Anterior cingulate cortex (tissue), 58 donors: ENCODE data around the gene OR5K1.

Experiments used
- DNase-seq, 58 donors: peaks; one replicate each; lab custom pipeline; 2025; lab: John Stamatoyannopoulos, UW

The OR5K1 gene

DNA sequence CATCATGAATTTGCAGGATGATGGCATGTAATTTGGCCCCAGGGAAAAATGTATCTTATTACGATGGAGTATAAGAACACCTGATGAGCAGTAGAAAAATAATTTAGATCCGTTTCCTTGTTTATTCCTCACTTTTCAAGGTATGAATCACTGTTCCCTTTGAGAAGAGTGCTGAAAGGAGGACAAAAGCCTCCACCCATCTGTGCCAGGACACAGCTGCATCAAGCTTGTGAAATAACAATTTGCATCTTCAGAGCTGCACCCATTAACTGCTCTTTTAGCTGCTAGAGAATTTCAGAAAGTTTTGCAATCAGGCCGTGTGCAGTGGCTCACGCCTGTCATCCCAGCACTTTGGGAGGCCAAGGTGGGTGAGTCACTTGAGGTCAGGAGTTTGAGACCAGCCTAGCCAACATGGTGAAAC is 50.1 kb downstream of the OR5K1 start:
- DNase-seq = peak in 2 of 58 donors; percentile 7 to 8

DNA sequence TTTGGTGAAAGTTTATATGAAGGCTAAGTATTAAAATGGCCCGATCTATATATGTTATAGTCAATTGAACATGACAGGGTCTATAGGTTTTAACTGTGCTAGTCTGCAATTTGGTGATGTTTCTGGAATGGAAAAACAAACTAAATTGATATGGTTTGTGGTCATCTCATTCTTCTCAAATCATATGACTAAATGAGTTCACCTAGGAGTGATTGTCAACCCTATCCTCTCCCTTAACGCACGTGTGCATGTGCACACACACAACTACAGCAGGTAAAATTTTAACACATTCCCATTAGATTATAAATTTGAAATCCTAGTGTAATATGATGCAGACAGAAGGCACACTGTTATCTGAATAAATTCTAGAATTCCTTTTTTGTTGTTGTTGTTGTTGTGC is 50.7 kb downstream of the OR5K1 start:
- no peak for DNase-seq

DNA sequence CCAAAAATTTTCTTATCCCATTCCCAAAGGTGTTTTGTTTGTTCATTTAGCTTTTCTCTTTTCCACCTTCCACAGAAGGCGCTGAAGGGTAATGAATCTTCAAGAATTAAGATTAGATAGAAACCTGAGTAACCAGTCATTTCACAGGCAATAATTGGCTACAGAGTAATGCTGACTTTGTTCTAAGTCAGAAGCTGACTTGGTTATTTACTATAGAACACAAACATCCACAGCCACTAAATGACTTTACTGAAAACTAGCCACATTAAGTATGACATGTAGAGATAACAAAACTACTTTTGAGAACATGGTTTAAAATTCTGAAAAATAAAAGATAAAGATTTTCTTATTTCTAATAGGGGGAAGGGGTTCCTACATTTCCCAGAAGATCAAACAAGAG is 51.9 kb downstream of the OR5K1 start:
- DNase-seq = no peak

DNA sequence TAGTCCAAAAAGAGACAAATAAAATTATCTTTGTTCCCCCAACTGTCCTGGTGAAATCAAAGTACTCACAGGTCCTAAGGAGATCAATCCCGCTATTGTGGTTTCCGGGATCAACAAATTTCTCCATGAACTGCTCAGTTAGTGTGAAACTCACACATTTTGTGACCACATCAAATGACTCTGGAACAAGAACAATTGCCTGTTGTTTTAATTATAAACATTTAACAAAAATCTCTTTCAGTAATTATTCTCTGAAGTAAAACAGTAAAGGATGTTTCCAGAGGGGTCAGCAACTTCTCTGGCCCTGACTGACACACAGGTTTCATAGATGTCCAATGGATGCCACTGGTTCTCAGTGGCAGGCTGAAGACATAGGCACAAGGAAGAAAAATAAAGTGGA is 55.8 kb downstream of the OR5K1 start:
- DNase-seq = peak in 18 of 58 donors; percentile 2 to 77 (median 32)

DNA sequence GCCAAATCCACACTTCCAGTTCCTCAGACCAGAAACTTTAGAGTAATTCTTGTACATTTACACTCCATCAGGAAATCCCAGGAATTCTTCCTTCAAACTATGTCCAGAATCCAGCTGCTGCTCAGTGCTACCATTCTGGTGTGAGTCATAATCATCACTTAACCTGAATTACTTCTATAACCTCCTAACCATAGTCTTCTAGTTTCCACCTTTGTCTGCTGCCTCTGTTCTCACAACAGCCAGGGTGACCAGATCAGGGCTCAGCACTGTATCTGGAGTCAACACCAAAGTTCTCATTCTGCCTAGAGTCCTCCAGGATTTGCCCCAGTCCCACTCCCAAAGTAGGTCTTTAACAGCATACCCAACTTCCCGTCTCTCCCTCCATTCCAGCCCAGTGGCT is 56.4 kb downstream of the OR5K1 start:
- peak in 2 of 58 donors; percentile 31 to 44 for DNase-seq

DNA sequence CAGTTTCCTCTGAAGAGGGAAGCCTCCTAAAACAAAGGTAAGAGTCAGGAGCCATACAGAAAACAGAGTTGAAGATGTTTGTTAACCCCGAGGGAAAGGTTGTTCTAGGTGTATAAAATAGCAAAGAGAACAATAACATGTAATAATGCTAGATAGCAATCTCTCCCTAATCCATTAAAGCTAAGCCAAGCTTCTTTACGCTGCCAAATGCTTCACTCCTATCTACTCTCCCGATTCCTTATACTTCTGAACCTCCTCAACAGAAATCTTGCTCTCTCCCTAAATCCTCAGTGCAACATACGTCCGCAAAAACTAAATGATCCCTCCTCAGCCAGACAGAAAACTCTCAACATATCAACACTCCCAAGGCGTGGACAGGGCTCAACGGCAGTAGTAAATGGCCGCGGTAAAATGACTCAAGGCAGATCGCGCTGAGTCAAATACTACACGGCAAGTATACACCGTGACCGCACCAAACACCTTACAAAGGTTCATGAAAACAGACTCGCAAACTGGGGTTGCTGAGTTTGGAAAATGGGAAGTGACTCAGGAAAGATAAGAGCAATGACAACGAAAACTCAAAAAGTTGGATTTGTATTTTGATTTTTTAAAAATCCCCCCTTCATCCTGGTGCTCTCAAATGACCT is 59.0 kb downstream of the OR5K1 start:
- DNase-seq = peak in 25 of 58 donors; percentile 6 to 62 (median 35)
